Karpas-422 (cell line): ENCODE data around the gene LEMD1. TPM values are rescaled to one million over a fixed set of nuclear protein-coding genes. Genes with fewer than 3 reads are reported as not detected.
"Not testable (repeated sequence)": the region's sequence is repeated elsewhere in the genome, so short reads cannot be mapped to it uniquely, and the experiment has no call there.

Experiments used
- DNase-seq: peaks from one replicate; pipeline ENCODE4 v3.0.0-alpha.2; 2015
- H2AFZ ChIP-seq: fragments of 200-600 bp; sonication (generic); 2 replicates; pipeline ENCODE4 v1.6.1; 2014; ENCODE audit warnings: antibody characterized with exemption, low read length, mixed read lengths
- H3K27ac ChIP-seq: fragments of 200-600 bp; sonication (generic); 2 replicates; pipeline ENCODE4 v1.5.1; 2014; ENCODE audit warnings: mild to moderate bottlenecking, low read length, moderate library complexity
- H3K27me3 ChIP-seq: fragments of 200-600 bp; sonication (generic); 2 replicates; pipeline ENCODE4 v1.6.1; 2014; ENCODE audit warnings: low read length, mixed read lengths
- H3K36me3 ChIP-seq: fragments of 200-600 bp; sonication (generic); 2 replicates; pipeline ENCODE4 v1.6.1; 2014; ENCODE audit warnings: low read length, mixed read lengths; ENCODE audit not compliant: insufficient read depth
- H3K4me1 ChIP-seq: fragments of 200-600 bp; sonication (generic); 2 replicates; pipeline ENCODE4 v1.6.1; 2014; ENCODE audit warnings: mild to moderate bottlenecking, low read length, mixed read lengths
- H3K4me2 ChIP-seq: fragments of 200-600 bp; sonication (generic); 2 replicates; pipeline ENCODE4 v1.6.1; 2014; ENCODE audit warnings: low read length, low read depth, mild to moderate bottlenecking; ENCODE audit not compliant: poor library complexity, severe bottlenecking
- H3K4me3 ChIP-seq: fragments of 200-600 bp; sonication (generic); 2 replicates; pipeline ENCODE4 v1.5.1; 2014; ENCODE audit warnings: mild to moderate bottlenecking, antibody characterized with exemption, low read length, mixed read lengths
- H3K79me2 ChIP-seq: fragments of 200-600 bp; sonication (generic); 2 replicates; pipeline ENCODE4 v1.6.1; 2014; ENCODE audit warnings: mild to moderate bottlenecking, low read length, mixed read lengths
- H3K9ac ChIP-seq: fragments of 200-600 bp; sonication (generic); 2 replicates; pipeline ENCODE4 v1.6.0; 2014; ENCODE audit warnings: low read length
- H3K9me2 ChIP-seq: fragments of 200-600 bp; sonication (generic), shearing (Covaris generic); replicated peaks from 2 replicates; pipeline ENCODE4 v1.6.0; 2014; ENCODE audit warnings: mild to moderate bottlenecking, low read length, moderate library complexity; ENCODE audit not compliant: insufficient read depth
- H3K9me3 ChIP-seq: fragments of 300-700, 200-600 bp; sonication (generic); 2 replicates; pipeline ENCODE4 v1.6.1; 2014; ENCODE audit warnings: low read length, mixed read lengths
- H4K20me1 ChIP-seq: fragments of 200-600 bp; sonication (generic); 2 replicates; pipeline ENCODE4 v1.6.1; 2014; ENCODE audit warnings: mild to moderate bottlenecking, antibody characterized with exemption, low read length, low read depth; ENCODE audit not compliant: insufficient read depth
- total RNA-seq: library from RNA; depleted of rRNA; stranded (reverse); fragments of >200 nt; shearing (Covaris generic); gene quantifications from 2 replicates; pipeline ENCODE4 v1.2.3, GENCODE V29; 2014; ENCODE audit warnings: low replicate concordance

LEMD1 gene
- total RNA-seq, 1 experiment from 2014 or later, result not detected

- H4K20me1 ChIP-seq, result no peaks in the 10 kb centered on the region
These were observed 52.1 kb downstream of the LEMD1 start for GRCh38 chr1:205369701-205370123.

GRCh38 chr1:205368478-205368877 lies 53.4 kb downstream of the LEMD1 start:
- Histone ChIP-seq H3K27me3 (no peaks in the 10 kb centered on the region), H3K27ac (no peak overlapping the region), H3K9me3 (no peaks in the 10 kb centered on the region), H3K4me1 (no peaks in the 10 kb centered on the region), H3K79me2 (no peaks in the 10 kb centered on the region), H3K4me2 (no peak overlapping the region), H2AFZ (no peak overlapping the region), H3K9me2 (no peaks in the 10 kb centered on the region), H3K9ac (no peak overlapping the region), H4K20me1 (no peaks in the 10 kb centered on the region), H3K36me3 (no peaks in the 10 kb centered on the region), H3K4me3 (no peak overlapping the region)
- DNase-seq, result no peak

More at GRCh38 chr1:205369701-205370123, 52.1 kb downstream of the LEMD1 start:
- Histone ChIP-seq H3K9me3 (no peaks in the 10 kb centered on the region), H3K4me3 (no peak overlapping the region), H3K9me2 (no peaks in the 10 kb centered on the region), H3K27ac (no peak overlapping the region), H3K79me2 (no peaks in the 10 kb centered on the region), H3K27me3 (no peaks in the 10 kb centered on the region), H3K4me1 (no peaks in the 10 kb centered on the region), H3K36me3 (no peaks in the 10 kb centered on the region), H3K4me2 (no peak overlapping the region), H2AFZ (no peak overlapping the region), H3K9ac (no peak overlapping the region)
- DNase-seq, result no peak

DNA sequence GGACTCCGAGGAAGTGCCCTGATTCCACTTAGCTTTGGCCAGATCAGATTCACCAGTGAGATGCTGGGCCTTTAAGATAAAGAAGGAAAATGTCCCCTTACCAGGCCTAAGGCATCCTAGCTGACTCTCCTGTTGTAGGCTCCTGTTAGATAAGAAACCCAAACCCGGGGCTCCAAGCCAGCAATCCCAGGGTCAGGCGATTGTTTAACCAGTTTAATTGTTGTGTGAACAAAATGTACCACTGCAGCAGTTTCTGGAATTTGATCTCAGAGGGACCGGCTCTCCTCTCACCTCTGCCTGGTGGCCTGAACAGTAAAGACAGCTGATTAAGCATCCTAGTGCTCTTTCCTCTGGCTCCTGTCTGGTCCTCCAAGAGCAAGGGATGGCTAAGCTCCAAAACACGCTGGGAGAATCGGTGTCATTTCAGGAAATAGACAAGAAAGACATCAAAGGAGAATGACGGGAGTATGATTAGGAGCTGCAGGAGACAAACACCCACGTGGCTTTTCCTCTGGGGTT lies 55.9 kb downstream of the LEMD1 start:
- Histone ChIP-seq H3K9me3 (no peaks in the 10 kb centered on the region), H3K27ac (no peak overlapping the region), H3K79me2 (no peaks in the 10 kb centered on the region), H3K36me3 (no peaks in the 10 kb centered on the region), H3K9me2 (no peaks in the 10 kb centered on the region), H3K4me3 (no peak overlapping the region), H3K4me2 (no peak overlapping the region), H4K20me1 (no peaks in the 10 kb centered on the region), H3K27me3 (no peaks in the 10 kb centered on the region), H3K4me1 (no peaks in the 10 kb centered on the region), H2AFZ (no peak overlapping the region), H3K9ac (no peak overlapping the region)
- DNase-seq, result no peak

GRCh38 chr1:205365086-205365485 lies 56.8 kb downstream of the LEMD1 start:
- H3K4me1 ChIP-seq, H3K27ac ChIP-seq, H2AFZ ChIP-seq, H3K9me2 ChIP-seq, DNase-seq, H3K79me2 ChIP-seq, H3K36me3 ChIP-seq, H4K20me1 ChIP-seq, H3K9me3 ChIP-seq, H3K4me2 ChIP-seq, H3K27me3 ChIP-seq, H3K9ac ChIP-seq, H3K4me3 ChIP-seq: not testable (repeated sequence)

DNA sequence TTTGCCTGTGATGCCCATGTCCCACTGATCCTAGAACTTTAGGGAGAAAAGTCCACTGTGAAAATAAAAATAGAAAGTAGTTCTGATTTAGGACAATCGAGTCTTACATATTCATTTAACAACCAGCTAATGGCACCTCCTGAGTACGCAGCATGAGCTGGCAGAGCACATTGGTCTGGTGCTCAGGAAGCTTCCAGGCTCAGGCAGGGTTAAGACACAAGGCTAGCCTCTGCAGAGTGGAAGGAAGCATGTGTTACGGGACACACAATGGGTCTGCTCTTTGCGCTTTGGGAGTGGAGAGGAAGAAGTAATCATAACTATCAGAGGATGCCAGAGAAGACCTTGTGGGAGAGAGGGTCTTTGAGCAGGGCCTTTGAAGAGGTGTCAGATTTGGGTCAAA lies 61.0 kb downstream of the LEMD1 start:
- no peaks in the 10 kb centered on the region for H3K79me2 ChIP-seq
- no peaks in the 10 kb centered on the region for H3K36me3 ChIP-seq
- H3K27ac ChIP-seq, result no peak overlapping the region
- H3K9me3 ChIP-seq, result no peaks in the 10 kb centered on the region
- no peak overlapping the region for H2AFZ ChIP-seq
- H3K9me2 ChIP-seq, result no peaks in the 10 kb centered on the region
- H3K4me2 ChIP-seq, result no peak overlapping the region
- H4K20me1 ChIP-seq, result no peaks in the 10 kb centered on the region
- H3K27me3 ChIP-seq, result no peaks in the 10 kb centered on the region
- H3K9ac ChIP-seq, result no peak overlapping the region
- no peaks in the 10 kb centered on the region for H3K4me1 ChIP-seq
- no peak overlapping the region for H3K4me3 ChIP-seq
- no peak for DNase-seq

DNA sequence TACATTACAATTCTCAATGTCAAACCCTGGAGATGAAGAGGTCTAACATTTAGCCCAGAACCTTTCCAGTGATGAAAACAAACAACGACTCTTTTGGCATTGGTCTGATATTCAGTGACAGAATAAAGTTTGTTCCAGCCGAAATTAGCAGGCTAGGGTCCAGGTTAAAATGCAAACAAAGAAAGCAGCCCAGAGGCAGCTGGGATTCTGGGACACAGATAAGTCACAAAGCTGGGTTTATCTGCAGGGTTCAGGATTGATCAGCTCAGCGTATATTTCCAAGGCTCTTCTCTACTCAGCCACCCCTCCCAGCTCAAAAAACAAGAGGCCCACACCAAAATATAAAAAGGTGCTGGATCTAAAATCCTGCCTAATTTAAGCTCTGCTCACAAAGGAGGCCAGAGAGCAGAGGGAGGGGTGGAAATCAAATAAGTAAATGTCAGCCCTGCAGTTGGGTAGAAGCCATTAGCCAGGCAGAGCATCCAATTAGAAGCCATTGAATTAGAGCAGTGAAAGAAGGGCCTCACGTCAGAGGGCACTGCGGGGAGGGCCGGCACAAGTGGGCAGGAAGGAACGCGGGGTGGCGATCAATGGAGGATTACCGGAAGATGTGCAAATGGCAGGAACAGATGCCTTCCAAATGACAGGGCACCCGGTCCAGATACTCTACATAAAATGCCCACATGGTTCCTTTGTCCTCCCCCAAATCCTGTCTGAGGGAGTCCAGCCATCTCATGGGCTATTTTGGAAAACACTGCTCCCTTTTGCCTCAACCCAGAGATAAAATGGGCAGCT lies 61.9 kb downstream of the LEMD1 start:
- H3K4me1 ChIP-seq, result no peaks in the 10 kb centered on the region
- H2AFZ ChIP-seq, result no peak overlapping the region
- no peak overlapping the region for H3K4me2 ChIP-seq
- no peak overlapping the region for H3K4me3 ChIP-seq
- no peaks in the 10 kb centered on the region for H3K9me3 ChIP-seq
- no peaks in the 10 kb centered on the region for H3K79me2 ChIP-seq
- H4K20me1 ChIP-seq, result no peaks in the 10 kb centered on the region
- no peak for DNase-seq
- no peaks in the 10 kb centered on the region for H3K9me2 ChIP-seq
- no peaks in the 10 kb centered on the region for H3K36me3 ChIP-seq
- no peak overlapping the region for H3K27ac ChIP-seq
- H3K27me3 ChIP-seq, result no peaks in the 10 kb centered on the region
- H3K9ac ChIP-seq, result no peak overlapping the region

- no peak overlapping the region for H3K4me2 ChIP-seq
- H3K4me3 ChIP-seq, result no peak overlapping the region
- H3K9me3 ChIP-seq, result no peaks in the 10 kb centered on the region
- H4K20me1 ChIP-seq, result no peaks in the 10 kb centered on the region
- no peak overlapping the region for H3K9ac ChIP-seq
- H3K36me3 ChIP-seq, result no peaks in the 10 kb centered on the region
- H3K27me3 ChIP-seq, result no peaks in the 10 kb centered on the region
- H3K4me1 ChIP-seq, result no peaks in the 10 kb centered on the region
- H3K79me2 ChIP-seq, result no peaks in the 10 kb centered on the region
- no peaks in the 10 kb centered on the region for H3K9me2 ChIP-seq
- no peak overlapping the region for H2AFZ ChIP-seq
- no peak for DNase-seq
- H3K27ac ChIP-seq, result no peak overlapping the region
These were observed 63.3 kb downstream of the LEMD1 start for GRCh38 chr1:205358579-205358978.

- H3K4me3 ChIP-seq, result no peak overlapping the region
- H3K4me2 ChIP-seq, result no peak overlapping the region
- H3K27ac ChIP-seq, result no peak overlapping the region
- no peaks in the 10 kb centered on the region for H3K79me2 ChIP-seq
- H2AFZ ChIP-seq, result no peak overlapping the region
- H3K9me3 ChIP-seq, result no peaks in the 10 kb centered on the region
- H3K9ac ChIP-seq, result no peak overlapping the region
- no peaks in the 10 kb centered on the region for H4K20me1 ChIP-seq
- H3K36me3 ChIP-seq, result no peaks in the 10 kb centered on the region
- DNase-seq, result no peak
- no peaks in the 10 kb centered on the region for H3K27me3 ChIP-seq
- no peaks in the 10 kb centered on the region for H3K9me2 ChIP-seq
- H3K4me1 ChIP-seq, result no peaks in the 10 kb centered on the region
These were observed 64.3 kb downstream of the LEMD1 start for GRCh38 chr1:205357567-205357966.
